HG03095 (cell line): Measurements from ENCODE around the gene TRIM16.
"Not testable (repeated sequence)": the region's sequence is repeated elsewhere in the genome, so short reads cannot be mapped to it uniquely, and the experiment has no call there.

Experiments
- ATAC-seq: cut with Tn5 transposase; IDR thresholded peaks from one replicate; pipeline ENCODE4 v1.9.1; 2021; ENCODE audit warnings: moderate library complexity; ENCODE audit not compliant: unreplicated experiment

Gene TRIM16

GRCh38 chr17:15659236-15659635, 24.9 kb downstream of the TRIM16 start:
- no peak for ATAC-seq

GRCh38 chr17:15658296-15658695, 25.8 kb downstream of the TRIM16 start:
- ATAC-seq: no peak

GRCh38 chr17:15657868-15658267, 26.2 kb downstream of the TRIM16 start:
- ATAC-seq: no peak

- no peak for ATAC-seq
Observed at GRCh38 chr17:15654886-15655561, 29.1 kb downstream of the TRIM16 start.

- not testable (repeated sequence) for ATAC-seq
Observed at GRCh38 chr17:15654401-15654800, 29.7 kb downstream of the TRIM16 start.

- ATAC-seq: no peak
Observed at GRCh38 chr17:15652960-15653359, 31.2 kb downstream of the TRIM16 start.

- ATAC-seq: peak; percentile 79
Observed at GRCh38 chr17:15651583-15652110, 32.5 kb downstream of the TRIM16 start.

- ATAC-seq: no peak
Observed at GRCh38 chr17:15650741-15651582, 33.1 kb downstream of the TRIM16 start.

- no peak for ATAC-seq
Observed at GRCh38 chr17:15649861-15650421, 34.2 kb downstream of the TRIM16 start.

GRCh38 chr17:15648386-15648785, 35.7 kb downstream of the TRIM16 start:
- no peak for ATAC-seq

GRCh38 chr17:15645942-15646312, 38.2 kb downstream of the TRIM16 start:
- not testable (repeated sequence) for ATAC-seq

GRCh38 chr17:15645099-15645941, 38.8 kb downstream of the TRIM16 start:
- not testable (repeated sequence) for ATAC-seq

- not testable (repeated sequence) for ATAC-seq
Observed at GRCh38 chr17:15642505-15643251, 41.4 kb downstream of the TRIM16 start.

GRCh38 chr17:15642014-15642413, 42.1 kb downstream of the TRIM16 start:
- ATAC-seq: not testable (repeated sequence)

- not testable (repeated sequence) for ATAC-seq
Observed at GRCh38 chr17:15630930-15631453, 53.1 kb downstream of the TRIM16 start.

GRCh38 chr17:15629991-15630390, 54.1 kb downstream of the TRIM16 start:
- ATAC-seq: not testable (repeated sequence)

- ATAC-seq: not testable (repeated sequence)
Observed at GRCh38 chr17:15623661-15624209, 60.4 kb downstream of the TRIM16 start.

GRCh38 chr17:15623255-15623654, 60.9 kb downstream of the TRIM16 start:
- ATAC-seq: not testable (repeated sequence)

- not testable (repeated sequence) for ATAC-seq
Observed at GRCh38 chr17:15622124-15622523, 62.0 kb downstream of the TRIM16 start.
